WI38 (cell line): Measurements from ENCODE around the gene ZBED2.

ENCODE experiments used
- H3K4me3 ChIP-seq: 2 replicates; pipeline ENCODE4 v1.5.1; 2011; ENCODE audit warnings: low read depth, mild to moderate bottlenecking, control low read depth, low read length
- CTCF ChIP-seq: IDR thresholded peaks from 2 replicates; pipeline ENCODE4 v1.5.1; 2012; ENCODE audit warnings: low read depth, mild to moderate bottlenecking, control low read depth, low read length

The ZBED2 gene

GRCh38 chr3:111610612-111611054 lies 15.5 kb upstream of the ZBED2 start:
- no peak overlapping the region for H3K4me3 ChIP-seq
- TF ChIP-seq CTCF, result no peak

- no peak overlapping the region for H3K4me3 ChIP-seq
- TF ChIP-seq CTCF, result no peak
These were observed 15.0 kb upstream of the ZBED2 start for GRCh38 chr3:111610189-111610588.

- no peak overlapping the region for H3K4me3 ChIP-seq
- TF ChIP-seq CTCF, result no peak
These were observed 14.6 kb upstream of the ZBED2 start for GRCh38 chr3:111609700-111610099.

DNA sequence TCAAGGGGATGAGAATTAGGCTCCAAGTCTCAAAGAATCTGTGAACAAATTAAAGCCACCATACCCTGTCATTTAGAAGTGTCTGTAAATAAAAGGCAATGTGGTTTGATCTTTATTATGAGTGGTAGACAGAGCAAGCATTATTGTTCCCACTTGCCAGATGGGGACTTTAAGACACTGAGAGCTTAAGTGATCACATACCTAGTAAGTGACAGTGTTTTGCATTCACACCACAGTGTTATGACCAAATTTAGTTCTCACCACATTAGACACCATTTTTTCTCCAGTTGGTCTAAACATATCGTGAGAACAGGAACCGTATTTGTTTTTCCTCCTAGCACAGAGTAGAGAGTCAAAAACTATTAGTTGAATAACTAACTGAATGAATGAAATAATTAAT lies 13.2 kb upstream of the ZBED2 start:
- no peak for TF ChIP-seq CTCF
- H3K4me3 ChIP-seq, result no peak overlapping the region

- no peak for TF ChIP-seq CTCF
- no peak overlapping the region for H3K4me3 ChIP-seq
These were observed 12.2 kb upstream of the ZBED2 start for GRCh38 chr3:111607240-111607920.

DNA sequence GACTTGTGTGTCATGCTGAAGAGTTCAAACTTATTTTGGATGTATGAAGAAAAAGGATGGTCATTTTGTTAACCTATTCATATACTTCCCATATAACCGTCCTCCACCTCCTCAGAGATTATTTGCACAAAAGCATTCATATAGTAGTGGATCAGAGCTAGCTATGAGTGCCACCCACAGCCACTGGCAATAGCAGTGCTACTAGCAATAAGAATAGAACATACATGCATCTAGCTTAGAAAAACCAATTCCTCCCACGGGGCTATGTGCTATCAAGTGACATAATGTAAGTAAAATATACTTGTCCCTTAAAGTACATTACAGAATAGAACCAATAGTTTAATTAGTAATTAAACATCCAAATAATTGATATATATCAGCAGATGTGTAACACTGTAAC lies 10.3 kb upstream of the ZBED2 start:
- H3K4me3 ChIP-seq, result no peak overlapping the region
- TF ChIP-seq CTCF, result no peak

DNA sequence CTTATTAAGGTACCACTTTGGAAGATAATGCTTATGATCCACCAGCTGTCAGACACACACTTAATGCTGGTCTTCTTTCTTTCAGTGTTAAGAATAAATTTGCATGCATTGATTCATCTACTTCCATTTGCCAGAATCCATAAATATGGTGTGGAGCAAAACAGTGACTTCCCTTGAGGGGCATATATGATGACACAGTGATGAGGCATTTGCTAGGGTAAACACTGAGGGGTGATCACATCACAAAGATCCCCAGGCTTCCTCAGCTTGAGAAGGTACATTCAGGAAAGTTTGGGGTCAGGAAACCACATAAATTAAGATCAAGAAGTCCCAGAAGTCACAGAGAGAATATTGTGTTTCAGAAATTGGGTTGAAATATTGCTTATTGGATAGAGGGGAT lies 9.9 kb upstream of the ZBED2 start:
- TF ChIP-seq CTCF, result no peak
- H3K4me3 ChIP-seq, result no peak overlapping the region
